ENCODE data around the gene NELL2.
A peak's percentile ranks its signal among the peaks of the same experiment; 100 is the strongest.
"Not testable (repeated sequence)": the region's sequence is repeated elsewhere in the genome, so short reads cannot be mapped to it uniquely, and the experiment has no call there.

NELL2 gene

GRCh38 chr12:44875954-44876543 is at the start of gene NELL2:
Gene NELL2, minus strand, starts transcription at chr12:44876315. Its CDS starts 446 bp downstream, at chr12:44875869.
- TF ChIP-seq JUND (IDR thresholded peaks at IDR 0.05; ENCODE audit: low read depth): no peak
- in situ Hi-C loops (cut with HindIII; ENCODE audit: low pct_unique_long_range_greater_than_20kb, low sequenced_read_pairs): no loop called here
- DNase-seq (ENCODE audit: low read depth in 1 of 2, low spot score in 1 of 2): peak; percentile 62 to 77

GRCh38 chr12:44921736-44922135 is 45.6 kb upstream of the NELL2 start:
- in situ Hi-C loops (cut with HindIII; ENCODE audit: low pct_unique_long_range_greater_than_20kb, low sequenced_read_pairs): no loop called here
- DNase-seq (ENCODE audit: low read depth in 1 of 2, low spot score in 1 of 2): no peak
- TF ChIP-seq JUND (IDR thresholded peaks at IDR 0.05; ENCODE audit: low read depth): no peak

GRCh38 chr12:44917141-44917540 is 41.0 kb upstream of the NELL2 start:
- in situ Hi-C loops (cut with HindIII; ENCODE audit: low pct_unique_long_range_greater_than_20kb, low sequenced_read_pairs): no loop called here
- TF ChIP-seq JUND (IDR thresholded peaks at IDR 0.05; ENCODE audit: low read depth): no peak

GRCh38 chr12:44915958-44916357 is 39.8 kb upstream of the NELL2 start:
- in situ Hi-C loops (cut with HindIII; ENCODE audit: low pct_unique_long_range_greater_than_20kb, low sequenced_read_pairs): no loop called here
- DNase-seq (ENCODE audit: low read depth in 1 of 2, low spot score in 1 of 2): no peak
- no peak for TF ChIP-seq JUND (IDR thresholded peaks at IDR 0.05; ENCODE audit: low read depth)

More at GRCh38 chr12:44917141-44917540, 41.0 kb upstream of the NELL2 start:
- DNase-seq (ENCODE audit: low read depth in 1 of 2, low spot score in 1 of 2): no peak

GRCh38 chr12:44904321-44904720 is 28.2 kb upstream of the NELL2 start:
- TF ChIP-seq JUND (IDR thresholded peaks at IDR 0.05; ENCODE audit: low read depth): no peak
- DNase-seq (ENCODE audit: low read depth in 1 of 2, low spot score in 1 of 2): no peak
- in situ Hi-C loops (cut with HindIII; ENCODE audit: low pct_unique_long_range_greater_than_20kb, low sequenced_read_pairs): no loop called here

DNA sequence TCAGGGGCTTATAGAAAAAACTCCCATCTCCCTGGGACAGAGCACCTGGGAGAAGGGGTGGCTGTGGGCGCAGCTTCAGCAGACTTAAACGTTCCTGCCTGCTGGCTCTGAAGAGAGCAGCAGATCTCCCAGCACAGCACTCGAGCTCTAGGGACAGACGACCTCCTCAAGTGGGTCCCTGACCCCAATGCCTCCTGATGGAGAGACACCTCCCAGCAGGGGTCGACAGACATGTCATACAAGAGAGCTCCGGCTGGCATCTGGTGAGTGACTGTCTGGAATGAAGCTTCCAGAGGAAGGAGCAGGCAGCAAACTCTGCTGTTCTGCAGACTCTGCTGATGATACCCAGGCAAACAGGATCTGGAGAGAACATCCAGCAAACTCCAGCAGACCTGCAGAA is 22.0 kb upstream of the NELL2 start:
- in situ Hi-C loops (cut with HindIII; ENCODE audit: low pct_unique_long_range_greater_than_20kb, low sequenced_read_pairs); DNase-seq (ENCODE audit: low read depth in 1 of 2, low spot score in 1 of 2): not testable (repeated sequence)

GRCh38 chr12:44889926-44890325 is 13.8 kb upstream of the NELL2 start:
- peak in 1 of 2 experiments; percentile 6 for DNase-seq (ENCODE audit: low read depth in 1 of 2, low spot score in 1 of 2)
- in situ Hi-C loops (cut with HindIII; ENCODE audit: low pct_unique_long_range_greater_than_20kb, low sequenced_read_pairs): no loop called here
- TF ChIP-seq JUND (IDR thresholded peaks at IDR 0.05; ENCODE audit: low read depth): no peak

GRCh38 chr12:44889162-44889561 is 13.0 kb upstream of the NELL2 start:
- in situ Hi-C loops (cut with HindIII; ENCODE audit: low pct_unique_long_range_greater_than_20kb, low sequenced_read_pairs): no loop called here
- TF ChIP-seq JUND (IDR thresholded peaks at IDR 0.05; ENCODE audit: low read depth): no peak
- no peak for DNase-seq (ENCODE audit: low read depth in 1 of 2, low spot score in 1 of 2)

GRCh38 chr12:44885902-44886301 is 9.8 kb upstream of the NELL2 start:
- in situ Hi-C loops (cut with HindIII; ENCODE audit: low pct_unique_long_range_greater_than_20kb, low sequenced_read_pairs): no loop called here
- no peak for DNase-seq (ENCODE audit: low read depth in 1 of 2, low spot score in 1 of 2)
- no peak for TF ChIP-seq JUND (IDR thresholded peaks at IDR 0.05; ENCODE audit: low read depth)

- no peak for DNase-seq (ENCODE audit: low read depth in 1 of 2, low spot score in 1 of 2)
- in situ Hi-C loops (cut with HindIII; ENCODE audit: low pct_unique_long_range_greater_than_20kb, low sequenced_read_pairs): no loop called here
- TF ChIP-seq JUND (IDR thresholded peaks at IDR 0.05; ENCODE audit: low read depth): no peak
Observed at GRCh38 chr12:44881197-44881596, 5.1 kb upstream of the NELL2 start.

DNA sequence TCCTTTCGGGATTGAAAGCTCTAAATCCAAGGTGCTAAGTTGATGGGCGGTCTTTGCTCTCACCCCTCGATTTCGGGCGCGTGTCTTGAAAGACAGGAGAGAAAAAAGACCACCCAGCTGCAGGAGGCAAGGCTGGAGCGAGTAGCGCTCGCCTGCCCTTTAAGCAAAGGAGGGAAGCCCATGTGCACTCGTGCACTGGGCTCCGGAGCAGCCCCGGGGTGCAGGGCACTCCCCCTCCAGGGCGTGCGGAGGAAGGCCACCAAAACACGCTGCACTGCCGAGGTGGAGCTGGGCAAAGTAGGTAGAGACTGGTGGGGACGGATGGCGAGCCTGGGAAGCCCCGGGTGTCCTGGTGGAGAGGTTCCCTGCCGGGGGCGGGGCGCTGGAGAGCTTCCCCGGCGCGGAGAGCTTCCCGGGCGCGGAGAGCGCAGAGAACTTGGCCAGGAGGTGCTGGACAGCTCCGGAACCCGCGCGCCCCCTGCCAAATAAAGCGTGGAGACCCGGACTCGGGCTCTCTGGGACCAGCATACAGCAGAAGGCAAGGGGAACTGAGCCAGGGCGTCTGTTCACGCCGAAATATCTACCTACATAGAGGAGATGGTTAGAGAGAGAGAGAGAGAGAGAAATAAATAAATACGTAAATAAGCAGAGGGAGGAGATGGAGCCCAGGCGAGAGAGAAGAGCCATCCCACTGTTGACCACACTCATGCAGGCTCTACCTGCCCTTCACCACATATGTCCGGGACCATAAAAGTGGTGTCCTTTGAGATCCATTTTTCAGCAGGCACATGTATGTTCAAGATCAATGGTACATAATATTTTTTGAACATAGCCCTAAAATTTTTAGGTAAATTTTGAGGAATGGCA is 662 bp upstream of the NELL2 start:
- peak; percentile 56 to 62 for DNase-seq (ENCODE audit: low read depth in 1 of 2, low spot score in 1 of 2)
- in situ Hi-C loops (cut with HindIII; ENCODE audit: low pct_unique_long_range_greater_than_20kb, low sequenced_read_pairs): no loop called here
- TF ChIP-seq JUND (IDR thresholded peaks at IDR 0.05; ENCODE audit: low read depth): no peak

DNA sequence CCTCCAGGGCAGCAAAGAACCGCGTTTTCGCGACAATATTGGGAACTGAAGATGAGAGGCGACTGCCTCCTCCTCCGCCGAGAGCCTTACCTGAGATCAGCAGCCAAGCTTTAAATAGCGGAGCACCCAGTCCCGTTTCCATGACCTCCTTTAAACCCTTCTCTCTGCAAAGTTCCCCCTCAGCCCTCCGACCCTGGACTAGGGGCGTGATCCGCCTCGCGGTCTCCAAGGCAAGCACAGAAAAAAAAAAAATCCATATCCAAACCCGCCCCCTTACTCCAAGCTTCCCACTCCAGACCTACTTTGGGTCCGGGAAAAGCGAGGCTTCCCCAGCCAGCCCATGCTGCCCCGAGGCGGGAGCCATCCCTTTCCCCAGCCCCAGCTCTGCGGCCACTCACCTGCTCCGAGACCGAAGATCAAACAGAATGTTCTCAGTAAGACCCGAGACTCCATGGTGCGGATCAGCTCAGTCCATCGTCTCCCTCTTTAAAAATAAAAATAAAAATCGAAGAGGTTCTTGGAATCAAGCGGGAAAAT is 630 bp downstream of the NELL2 start:
- in situ Hi-C loops (cut with HindIII; ENCODE audit: low pct_unique_long_range_greater_than_20kb, low sequenced_read_pairs): no loop called here
- TF ChIP-seq JUND (IDR thresholded peaks at IDR 0.05; ENCODE audit: low read depth): no peak
- no peak for DNase-seq (ENCODE audit: low read depth in 1 of 2, low spot score in 1 of 2)

GRCh38 chr12:44874981-44875416 is 1.1 kb downstream of the NELL2 start:
- TF ChIP-seq JUND (IDR thresholded peaks at IDR 0.05; ENCODE audit: low read depth): no peak
- in situ Hi-C loops (cut with HindIII; ENCODE audit: low pct_unique_long_range_greater_than_20kb, low sequenced_read_pairs): no loop called here
- DNase-seq (ENCODE audit: low read depth in 1 of 2, low spot score in 1 of 2): no peak

All from T47D (cell line).